AG04450 (cell line): ENCODE measurements around the gene DNMBP. TPM values are rescaled to one million over a fixed set of nuclear protein-coding genes. Genes with fewer than 3 reads are reported as not detected.

Experiments
- CTCF ChIA-PET: fragments of 300-600, 350-600 bp; formaldehyde crosslinking; extraction: SDS; loops from one replicate; lab custom pipeline; 2022; ENCODE audit warnings: antibody characterized with exemption, inconsistent platforms; lab: Charles Lee
- POLR2A ChIA-PET: fragments of 350-600 bp; formaldehyde crosslinking; extraction: SDS; loops from one replicate; lab custom pipeline; 2021; ENCODE audit warnings: antibody characterized with exemption, inconsistent platforms; lab: Yijun Ruan, JAX
- DNase-seq: peaks from one replicate; pipeline ENCODE4 v3.0.0-alpha.2; 2011; ENCODE audit warnings: low read depth, low spot score
- H3K27ac ChIP-seq: one replicate; pipeline ENCODE4 v1.5.1; 2012; ENCODE audit warnings: low read depth, low read length, control low read depth
- H3K27me3 ChIP-seq: one replicate; pipeline ENCODE4 v1.6.0; 2012; ENCODE audit warnings: low read length; ENCODE audit not compliant: control insufficient read depth, insufficient read depth
- H3K4me3 ChIP-seq: 2 replicates; pipeline ENCODE4 v1.5.1; 2011; ENCODE audit warnings: mild to moderate bottlenecking, low read depth, low read length, control low read depth
- H3K9me3 ChIP-seq: 2 replicates; pipeline ENCODE4 v1.5.1; 2012; ENCODE audit warnings: low read length; ENCODE audit not compliant: control insufficient read depth, insufficient read depth
- polyA plus RNA-seq: library from polyadenylated mRNA; depleted of rRNA; stranded (reverse); fragments of >200 nt; gene quantifications from 2 replicates; pipeline ENCODE4 v1.2.3, GENCODE V29; 2011
- TF ChIP-seq, protein P1 (sequence below): IDR thresholded peaks from 2 replicates; pipeline ENCODE4 v1.5.1; 2011; ENCODE audit warnings: low read depth, low read length, control low read depth, inconsistent platforms

DNMBP gene
- polyA plus RNA-seq, 1 experiment, result 18.2 TPM

DNA sequence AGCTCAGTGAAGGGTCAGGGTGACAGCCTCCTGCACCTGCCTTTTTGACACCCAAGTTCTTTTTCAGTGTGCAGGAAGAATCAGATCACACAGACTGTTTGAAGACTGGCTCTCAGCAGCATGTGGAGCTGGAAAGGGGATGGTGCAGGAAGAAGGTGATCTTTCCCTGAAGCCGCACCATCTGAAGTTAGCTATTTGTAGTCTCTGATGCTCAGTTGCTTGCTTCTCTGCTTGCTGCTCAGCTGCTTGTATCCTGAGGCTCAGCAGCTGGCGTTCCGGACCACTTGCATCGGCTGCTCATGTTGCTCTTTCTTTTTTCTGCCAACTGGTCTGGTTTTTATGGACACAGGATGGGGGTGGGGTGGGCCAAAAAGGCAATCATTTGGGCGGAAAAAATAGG lies 15.8 kb upstream of the DNMBP start:
- H3K9me3 ChIP-seq, result peaks cover 15% of the 10 kb centered on the region; the same call in 1 of the 2 replicates
- DNase-seq, result no peak
- POLR2A ChIA-PET, result interaction anchor here (1.0 kb wide), 1 partner anchor 19 kb away, joined by 3 read pairs; no protein-coding TSS in a partner anchor
- H3K27ac ChIP-seq, result no peak overlapping the region
- peaks cover 4% of the 10 kb centered on the region for H3K27me3 ChIP-seq
- no peak overlapping the region for H3K4me3 ChIP-seq
- TF ChIP-seq, protein P1, sequence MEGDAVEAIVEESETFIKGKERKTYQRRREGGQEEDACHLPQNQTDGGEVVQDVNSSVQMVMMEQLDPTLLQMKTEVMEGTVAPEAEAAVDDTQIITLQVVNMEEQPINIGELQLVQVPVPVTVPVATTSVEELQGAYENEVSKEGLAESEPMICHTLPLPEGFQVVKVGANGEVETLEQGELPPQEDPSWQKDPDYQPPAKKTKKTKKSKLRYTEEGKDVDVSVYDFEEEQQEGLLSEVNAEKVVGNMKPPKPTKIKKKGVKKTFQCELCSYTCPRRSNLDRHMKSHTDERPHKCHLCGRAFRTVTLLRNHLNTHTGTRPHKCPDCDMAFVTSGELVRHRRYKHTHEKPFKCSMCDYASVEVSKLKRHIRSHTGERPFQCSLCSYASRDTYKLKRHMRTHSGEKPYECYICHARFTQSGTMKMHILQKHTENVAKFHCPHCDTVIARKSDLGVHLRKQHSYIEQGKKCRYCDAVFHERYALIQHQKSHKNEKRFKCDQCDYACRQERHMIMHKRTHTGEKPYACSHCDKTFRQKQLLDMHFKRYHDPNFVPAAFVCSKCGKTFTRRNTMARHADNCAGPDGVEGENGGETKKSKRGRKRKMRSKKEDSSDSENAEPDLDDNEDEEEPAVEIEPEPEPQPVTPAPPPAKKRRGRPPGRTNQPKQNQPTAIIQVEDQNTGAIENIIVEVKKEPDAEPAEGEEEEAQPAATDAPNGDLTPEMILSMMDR, result no peak
- CTCF ChIA-PET, result interaction anchor here (2.3 to 6.3 kb wide), 3 partner anchors 16 to 180 kb away, joined by 7 to 41 read pairs (median 9); partner anchors contain the start of gene DNMBP

DNA sequence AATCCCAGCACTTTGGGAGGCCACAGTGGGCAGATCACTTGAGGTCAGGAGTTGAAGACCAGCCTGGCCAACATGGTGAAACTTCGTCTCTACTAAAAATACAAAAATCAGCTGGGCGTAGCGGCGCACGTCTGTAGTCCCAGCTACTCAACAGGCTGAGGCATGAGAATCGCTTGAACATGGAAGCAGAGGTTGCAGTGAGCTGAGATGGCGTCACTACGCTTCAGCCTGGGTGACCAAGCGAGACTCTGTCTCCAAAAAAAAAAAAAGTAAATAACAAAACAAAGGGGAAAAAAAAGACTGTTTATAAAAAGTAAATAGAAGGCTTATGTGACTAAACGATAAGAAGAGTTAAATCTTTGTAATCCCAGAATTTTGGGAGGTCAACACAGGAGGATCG lies 15.0 kb upstream of the DNMBP start:
- H3K4me3 ChIP-seq, result no peak overlapping the region
- ChIA-PET CTCF (interaction anchor here (2.3 to 6.3 kb wide), 3 partner anchors 15 to 179 kb away, joined by 7 to 41 read pairs (median 9); partner anchors contain the start of gene DNMBP), POLR2A (interaction anchor here (0.6 kb wide), 1 partner anchor 1641 kb away, joined by 3 read pairs; no protein-coding TSS in a partner anchor)
- TF ChIP-seq, protein P1, result no peak
- H3K27me3 ChIP-seq, result peaks cover 4% of the 10 kb centered on the region
- peaks cover 15% of the 10 kb centered on the region; the same call in 1 of the 2 replicates for H3K9me3 ChIP-seq
- no peak overlapping the region for H3K27ac ChIP-seq
- no peak for DNase-seq

DNA sequence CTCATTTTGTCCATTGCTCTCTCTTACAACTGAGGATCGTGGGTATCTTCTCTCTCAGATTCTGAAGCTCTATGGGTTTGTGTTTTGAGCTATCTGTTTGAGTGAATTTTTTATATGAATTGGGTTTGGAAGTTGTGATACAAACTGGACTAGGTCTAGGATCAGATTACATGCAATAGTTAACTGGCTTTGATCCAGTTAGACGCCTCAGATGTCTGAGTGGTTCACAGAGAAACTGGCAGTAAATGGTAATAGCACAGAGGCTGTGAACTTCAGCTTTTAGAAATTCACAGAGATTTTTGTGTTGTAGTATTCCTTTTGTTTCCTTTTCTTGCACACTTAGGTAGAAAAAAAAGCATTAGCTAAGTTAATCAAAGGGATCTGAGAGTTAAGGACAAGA lies 12.7 kb upstream of the DNMBP start:
- ChIA-PET POLR2A (interaction anchor here (0.7 kb wide), 2 partner anchors 10 to 289 kb away, joined by 3 to 5 read pairs; no protein-coding TSS in a partner anchor), CTCF (interaction anchor here (0.9 to 6.3 kb wide), 3 partner anchors 13 to 168 kb away, joined by 3 to 41 read pairs (median 11); partner anchors contain the start of gene DNMBP)
- TF ChIP-seq, protein P1, result no peak
- Histone ChIP-seq H3K27me3 (peaks cover 4% of the 10 kb centered on the region), H3K27ac (no peak overlapping the region), H3K4me3 (no peak overlapping the region), H3K9me3 (0 out of 2 replicates have a peak, but pooled peaks cover under 1% of the 10 kb centered on the region)
- DNase-seq, result no peak

DNA sequence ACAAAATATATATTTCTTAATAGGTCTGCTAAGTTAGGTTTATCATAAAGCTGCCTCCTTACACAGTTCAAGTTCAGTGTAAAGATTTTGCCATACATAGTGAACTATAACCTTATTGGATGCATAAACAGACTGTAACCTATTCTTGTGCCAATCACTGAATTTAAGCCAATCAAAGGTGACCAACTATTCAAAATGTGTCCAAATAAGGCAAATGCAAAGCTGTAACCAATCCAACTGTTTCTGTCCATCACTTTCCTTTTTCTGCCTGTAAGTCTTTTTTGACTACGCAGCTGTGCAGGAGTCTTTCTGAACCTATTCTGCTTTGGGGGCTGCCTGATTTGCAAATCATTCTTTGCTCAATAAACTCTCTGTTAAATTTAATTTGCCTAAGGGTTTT lies 11.6 kb upstream of the DNMBP start:
- ChIA-PET CTCF (interaction anchor here (0.6 to 6.3 kb wide), 3 partner anchors 24 to 297 kb away, joined by 3 to 41 read pairs (median 8); no protein-coding TSS in a partner anchor), POLR2A (interaction anchor here (0.7 to 1.2 kb wide), 2 partner anchors 20 to 98 kb away, joined by 3 to 5 read pairs; no protein-coding TSS in a partner anchor)
- H3K27me3 ChIP-seq, result peaks cover 4% of the 10 kb centered on the region
- DNase-seq, result no peak
- H3K4me3 ChIP-seq, result no peak overlapping the region
- H3K9me3 ChIP-seq, result no peaks in the 10 kb centered on the region
- TF ChIP-seq, protein P1, result no peak
- H3K27ac ChIP-seq, result no peak overlapping the region

DNA sequence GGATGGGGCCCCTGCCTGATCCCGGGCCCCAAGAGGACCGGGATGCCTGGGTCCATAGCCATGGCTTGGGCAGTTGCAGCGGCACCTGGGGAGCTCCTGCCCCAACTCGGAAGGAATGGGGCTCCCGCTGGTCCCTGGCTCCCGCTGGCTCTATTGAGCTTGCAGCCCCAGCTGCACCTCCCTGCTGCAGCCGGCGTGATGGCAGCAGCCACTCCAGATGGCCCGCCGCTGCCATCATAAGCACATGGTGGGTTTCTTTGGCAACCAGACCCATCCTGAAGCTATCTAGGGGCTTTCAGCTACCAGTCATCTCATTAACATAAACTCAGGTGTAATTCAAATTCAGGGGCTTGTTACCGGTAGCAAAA lies 11.1 kb upstream of the DNMBP start:
- Histone ChIP-seq H3K27me3 (peaks cover 4% of the 10 kb centered on the region), H3K27ac (no peak overlapping the region), H3K4me3 (no peak overlapping the region), H3K9me3 (no peaks in the 10 kb centered on the region)
- no peak for DNase-seq
- POLR2A ChIA-PET, result interaction anchor here (1.2 kb wide), 1 partner anchor 21 kb away, joined by 3 read pairs; no protein-coding TSS in a partner anchor
- TF ChIP-seq, protein P1, result no peak
- CTCF ChIA-PET, result interaction anchor here (1.2 to 6.3 kb wide), 2 partner anchors 25 to 175 kb away, joined by 8 to 41 read pairs; no protein-coding TSS in a partner anchor
